HG02571 (cell line): ENCODE results near the gene PRDM16.

Experiments
- ATAC-seq: cut with Tn5 transposase; IDR thresholded peaks from one replicate; pipeline ENCODE4 v1.9.1; 2021; ENCODE audit warnings: mild to moderate bottlenecking, moderate library complexity; ENCODE audit not compliant: unreplicated experiment

Gene PRDM16

DNA sequence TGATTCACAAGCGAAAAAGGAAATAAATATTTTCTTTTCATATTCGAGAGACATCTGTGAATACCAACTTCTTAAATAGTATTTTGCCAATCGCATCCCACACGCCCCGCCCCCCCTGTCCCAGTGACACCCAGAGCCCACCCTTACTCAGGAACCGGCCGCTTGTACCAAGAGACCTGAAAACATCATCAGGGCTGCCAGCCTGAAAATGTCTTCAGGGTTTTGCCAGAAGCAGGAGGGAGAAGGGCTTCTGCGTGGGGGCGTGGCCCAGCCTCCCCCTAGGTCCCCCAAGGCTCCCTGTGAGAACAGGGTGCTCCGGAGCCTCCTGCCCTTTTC is 126.4 kb downstream of the PRDM16 start:
- no peak for ATAC-seq

GRCh38 chr1:3195966-3196515 is 127.0 kb downstream of the PRDM16 start:
- ATAC-seq: no peak

- no peak for ATAC-seq
Measured at GRCh38 chr1:3196577-3197245, 127.7 kb downstream of the PRDM16 start.

DNA sequence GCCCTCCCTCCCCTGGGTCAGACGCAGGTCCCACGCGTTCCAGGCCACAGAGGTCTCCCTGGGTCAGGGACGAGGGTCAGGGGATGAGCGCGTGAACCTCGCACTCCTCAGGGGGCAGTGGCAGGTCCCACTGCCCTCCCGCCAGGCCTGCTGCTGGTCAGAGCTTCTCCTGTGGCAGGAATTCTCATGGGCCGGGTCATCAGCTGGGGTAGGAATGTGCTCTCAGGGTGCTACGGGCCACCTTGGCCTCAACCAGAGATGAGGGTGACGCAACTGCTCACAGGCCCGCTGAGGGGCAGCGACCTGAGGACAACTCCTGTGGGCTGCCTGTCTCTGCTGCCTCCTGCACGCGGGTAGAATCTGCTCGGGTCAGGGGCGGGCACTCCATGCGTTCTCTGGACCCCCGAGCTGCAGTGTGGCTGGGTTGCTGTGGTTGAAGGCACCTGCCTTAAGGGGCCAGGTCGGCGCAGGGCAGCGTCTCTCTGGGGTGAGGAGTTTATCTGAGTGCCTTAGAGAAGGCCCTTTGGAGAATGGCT is 128.8 kb downstream of the PRDM16 start:
- no peak for ATAC-seq

DNA sequence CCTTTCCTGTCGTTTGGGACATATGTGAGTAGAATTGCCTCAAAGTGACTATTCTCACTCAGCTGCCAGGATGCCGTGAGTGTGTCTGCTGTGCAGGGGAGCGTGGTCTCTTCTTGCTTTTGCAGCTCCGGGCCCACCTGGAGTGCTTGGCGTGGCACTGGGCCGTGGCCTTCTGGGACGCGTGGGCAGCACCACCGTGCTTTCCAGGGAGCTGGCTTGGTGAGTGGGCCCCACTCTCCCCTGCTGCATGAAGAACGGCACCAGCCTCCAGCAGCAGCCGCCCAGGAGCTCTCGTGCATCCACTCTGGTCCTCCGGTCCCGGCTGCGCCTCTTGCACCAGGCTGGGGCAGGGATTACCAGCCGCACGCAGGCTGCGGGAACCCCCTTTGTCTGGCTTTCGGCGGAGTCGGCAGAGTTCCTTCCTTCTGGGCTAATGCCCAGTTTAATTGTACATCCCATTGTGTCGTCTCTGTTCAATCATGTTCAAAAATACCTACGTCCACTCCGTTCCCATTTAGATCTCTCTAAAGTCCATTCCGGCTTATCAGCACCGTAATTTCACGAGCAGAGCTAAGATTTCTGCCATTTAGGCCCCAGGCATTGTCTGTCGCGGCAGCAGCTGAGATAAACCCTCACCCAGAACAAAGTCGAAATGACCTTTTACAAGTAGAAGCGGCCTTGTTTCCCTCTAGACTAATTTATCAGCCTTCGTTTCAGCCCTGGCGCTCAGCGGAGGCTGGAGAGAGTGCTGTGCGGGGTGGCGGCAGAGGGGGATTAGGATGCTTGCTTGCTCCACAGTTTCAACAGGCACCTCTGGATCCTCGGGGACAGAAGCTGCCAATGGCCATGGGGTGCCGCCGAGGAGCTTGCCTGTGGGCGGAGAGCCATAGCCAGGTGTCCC is 129.6 kb downstream of the PRDM16 start:
- no peak for ATAC-seq

GRCh38 chr1:3204725-3205124 is 135.7 kb downstream of the PRDM16 start:
- no peak for ATAC-seq

DNA sequence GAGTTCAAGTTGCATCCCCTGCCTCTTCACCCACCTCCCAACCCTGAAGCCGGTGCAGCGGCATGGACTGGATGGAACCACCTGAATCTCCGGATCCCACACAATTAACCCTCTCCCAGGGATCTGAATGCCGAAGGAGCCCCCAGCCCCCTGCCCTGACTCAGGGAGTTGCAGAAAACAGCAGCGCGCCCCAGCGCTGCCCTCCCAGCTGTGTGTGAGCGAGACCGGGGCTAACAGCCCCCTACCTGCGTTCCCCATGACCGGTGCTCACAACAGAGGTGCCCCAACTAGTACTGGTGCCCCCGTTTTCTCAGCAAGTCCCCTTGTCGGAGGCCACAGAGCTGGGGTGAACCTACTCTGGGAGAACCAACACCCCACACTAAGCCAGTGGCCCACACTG is 136.8 kb downstream of the PRDM16 start:
- ATAC-seq: no peak

GRCh38 chr1:3206696-3207095 is 137.7 kb downstream of the PRDM16 start:
- no peak for ATAC-seq

GRCh38 chr1:3207217-3207848 is 138.3 kb downstream of the PRDM16 start:
- ATAC-seq: no peak

DNA sequence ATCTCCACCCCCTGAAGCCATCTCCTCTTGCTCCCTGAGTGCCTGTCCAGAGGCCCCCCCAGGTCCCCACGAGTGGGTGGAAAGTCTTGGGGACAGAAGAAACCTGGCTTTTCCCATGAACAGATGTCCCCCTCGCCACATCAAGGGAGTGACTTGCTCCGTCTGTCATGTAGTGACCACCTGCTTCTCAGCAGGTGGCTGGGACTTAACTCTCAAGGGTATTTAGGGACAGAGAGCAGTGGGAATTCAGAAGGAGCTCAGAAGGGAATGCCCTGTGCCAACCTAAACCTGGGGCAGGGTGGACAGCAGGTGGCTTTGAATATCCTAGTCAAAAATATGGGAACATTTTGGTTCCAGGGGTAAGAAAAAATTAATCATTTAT is 139.8 kb downstream of the PRDM16 start:
- no peak for ATAC-seq

- ATAC-seq: no peak
Measured at GRCh38 chr1:3209201-3209600, 140.2 kb downstream of the PRDM16 start.

- no peak for ATAC-seq
Measured at GRCh38 chr1:3211582-3212375, 142.8 kb downstream of the PRDM16 start.

DNA sequence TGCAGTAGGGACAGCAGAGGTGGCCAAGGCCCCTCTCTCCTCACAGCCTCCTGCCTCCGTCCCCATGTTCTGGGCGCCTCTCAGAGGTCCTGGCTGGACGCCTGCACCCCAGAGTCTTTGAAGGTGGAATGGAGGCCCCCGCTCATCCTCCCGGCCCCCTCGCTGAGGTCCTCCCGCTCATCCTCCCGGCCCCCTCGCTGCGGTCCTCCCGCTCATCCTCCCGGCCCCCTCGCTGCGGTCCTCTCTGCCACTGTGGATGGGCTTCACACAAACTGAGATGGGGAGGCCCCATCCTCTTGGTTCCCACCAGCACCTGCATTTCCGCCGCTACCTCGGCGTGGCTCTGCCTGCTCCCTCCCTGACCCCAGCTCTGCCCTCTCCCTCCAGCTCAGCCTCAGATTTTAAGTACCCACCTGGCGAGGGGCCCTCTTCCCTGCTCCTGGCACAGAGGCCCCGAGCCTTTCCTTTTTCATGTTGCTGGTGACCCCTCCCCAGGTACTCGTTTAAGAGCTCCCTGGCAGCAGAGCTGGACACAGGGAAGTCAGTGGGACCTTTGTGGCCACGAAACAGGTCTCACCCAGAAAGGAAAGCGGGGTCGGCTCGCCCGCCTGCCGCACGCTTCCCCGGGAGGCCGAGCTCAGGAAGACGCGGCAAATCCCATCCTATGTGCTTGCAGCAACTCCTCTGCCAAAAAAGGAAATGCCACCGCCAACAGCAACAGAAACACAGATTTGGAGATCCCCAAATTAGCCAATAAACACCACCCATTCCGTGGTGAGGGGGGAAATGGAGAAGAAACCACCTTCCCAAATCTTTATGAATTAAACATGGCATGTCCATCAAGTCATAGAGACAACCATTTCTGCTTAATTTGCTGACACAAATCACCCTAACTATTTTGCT is 143.7 kb downstream of the PRDM16 start:
- no peak for ATAC-seq

DNA sequence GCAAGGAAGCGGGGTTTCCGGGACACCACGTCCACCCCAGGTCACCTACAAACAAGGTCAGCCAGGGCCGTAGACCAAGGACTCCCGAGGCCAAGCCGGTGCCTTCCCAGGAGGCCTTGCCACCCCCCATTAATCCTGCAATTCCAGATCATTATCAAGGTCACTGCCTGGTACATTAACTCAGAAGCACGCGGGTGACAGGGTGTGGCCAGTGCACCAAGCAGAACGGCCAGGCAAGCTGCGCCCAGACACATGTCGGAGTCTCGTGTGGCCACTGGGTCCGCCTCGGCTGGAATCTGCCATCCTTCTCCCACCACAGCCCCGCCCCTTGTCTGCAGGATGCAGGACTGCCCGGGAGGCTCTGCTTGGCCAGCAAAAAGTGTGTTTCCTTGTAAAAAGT is 144.7 kb downstream of the PRDM16 start:
- ATAC-seq: no peak

DNA sequence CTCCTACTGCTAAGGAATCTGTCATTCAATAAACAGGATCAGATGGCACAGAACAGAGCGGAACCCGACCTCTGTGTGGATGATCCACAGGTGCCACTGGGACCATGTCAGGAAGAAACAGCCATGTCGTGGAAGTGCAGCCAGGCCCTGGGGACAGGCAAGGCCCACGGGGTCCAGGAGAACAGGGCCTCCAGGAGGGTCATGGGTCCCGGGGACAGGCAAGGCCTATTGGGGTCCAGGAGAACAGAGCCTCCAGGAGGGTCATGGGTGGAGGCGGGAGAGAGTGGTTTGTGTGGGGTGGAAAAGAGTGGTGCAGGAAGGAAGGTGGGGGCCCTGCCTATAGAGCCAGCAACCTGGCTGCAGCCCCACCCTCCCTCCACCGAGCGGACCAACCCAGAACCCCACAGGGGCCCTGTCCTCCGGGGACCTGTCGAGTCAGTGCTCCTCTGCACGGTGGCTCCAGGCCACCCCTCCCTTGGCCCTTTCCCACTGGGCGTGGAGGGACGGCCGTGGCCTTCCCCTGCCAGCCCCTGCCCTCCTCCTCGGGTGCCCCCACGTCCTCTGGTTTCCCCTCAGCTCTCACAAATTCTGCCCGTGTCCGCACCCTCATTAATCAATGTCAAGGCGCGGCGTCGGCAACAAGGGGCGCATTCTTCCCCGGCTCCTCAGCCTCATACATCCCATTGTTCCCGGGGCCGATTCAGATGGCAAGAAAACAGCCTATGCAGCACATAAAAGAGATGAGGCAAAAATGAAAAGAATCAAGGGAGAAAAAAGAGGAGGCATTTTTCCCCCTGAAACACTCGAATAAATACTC is 146.4 kb downstream of the PRDM16 start:
- no peak for ATAC-seq

GRCh38 chr1:3216015-3216391 is 147.0 kb downstream of the PRDM16 start:
- no peak for ATAC-seq

- no peak for ATAC-seq
Measured at GRCh38 chr1:3217181-3217641, 148.2 kb downstream of the PRDM16 start.

DNA sequence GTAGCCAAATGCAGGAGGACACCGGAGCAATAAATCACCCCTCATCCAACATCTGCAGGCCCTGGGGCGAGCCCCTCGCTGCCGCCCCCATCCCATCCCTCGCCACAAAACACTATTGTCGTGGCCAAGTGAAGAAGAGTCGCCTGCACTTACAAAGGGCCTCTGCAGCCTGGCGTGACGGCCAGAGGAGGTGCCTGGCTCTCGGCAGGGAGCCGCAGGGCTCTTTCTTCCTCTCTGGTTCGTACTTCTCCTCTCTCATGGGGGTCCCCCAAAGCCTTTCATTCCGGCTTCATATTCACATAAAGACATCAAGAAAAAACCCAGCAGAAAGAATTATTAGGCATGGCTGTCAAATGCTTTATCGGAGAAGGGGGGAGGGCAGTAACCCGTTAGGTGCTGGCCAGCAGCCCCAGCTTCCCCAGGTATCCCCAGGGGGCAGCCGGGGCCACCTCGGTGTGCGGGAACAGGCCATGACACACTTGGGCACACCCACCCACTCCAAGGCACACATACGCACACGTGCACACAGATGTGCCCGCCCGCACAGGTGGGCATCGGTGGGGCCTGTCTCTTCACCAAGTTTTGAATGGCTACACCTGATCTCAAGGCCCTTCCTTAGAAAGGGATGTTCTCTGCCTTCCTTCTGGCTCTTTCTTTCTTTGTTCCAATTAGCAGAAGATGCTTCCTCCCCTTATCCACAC is 149.1 kb downstream of the PRDM16 start:
- no peak for ATAC-seq
